ENCODE data around the gene MACROD1.

DNA sequence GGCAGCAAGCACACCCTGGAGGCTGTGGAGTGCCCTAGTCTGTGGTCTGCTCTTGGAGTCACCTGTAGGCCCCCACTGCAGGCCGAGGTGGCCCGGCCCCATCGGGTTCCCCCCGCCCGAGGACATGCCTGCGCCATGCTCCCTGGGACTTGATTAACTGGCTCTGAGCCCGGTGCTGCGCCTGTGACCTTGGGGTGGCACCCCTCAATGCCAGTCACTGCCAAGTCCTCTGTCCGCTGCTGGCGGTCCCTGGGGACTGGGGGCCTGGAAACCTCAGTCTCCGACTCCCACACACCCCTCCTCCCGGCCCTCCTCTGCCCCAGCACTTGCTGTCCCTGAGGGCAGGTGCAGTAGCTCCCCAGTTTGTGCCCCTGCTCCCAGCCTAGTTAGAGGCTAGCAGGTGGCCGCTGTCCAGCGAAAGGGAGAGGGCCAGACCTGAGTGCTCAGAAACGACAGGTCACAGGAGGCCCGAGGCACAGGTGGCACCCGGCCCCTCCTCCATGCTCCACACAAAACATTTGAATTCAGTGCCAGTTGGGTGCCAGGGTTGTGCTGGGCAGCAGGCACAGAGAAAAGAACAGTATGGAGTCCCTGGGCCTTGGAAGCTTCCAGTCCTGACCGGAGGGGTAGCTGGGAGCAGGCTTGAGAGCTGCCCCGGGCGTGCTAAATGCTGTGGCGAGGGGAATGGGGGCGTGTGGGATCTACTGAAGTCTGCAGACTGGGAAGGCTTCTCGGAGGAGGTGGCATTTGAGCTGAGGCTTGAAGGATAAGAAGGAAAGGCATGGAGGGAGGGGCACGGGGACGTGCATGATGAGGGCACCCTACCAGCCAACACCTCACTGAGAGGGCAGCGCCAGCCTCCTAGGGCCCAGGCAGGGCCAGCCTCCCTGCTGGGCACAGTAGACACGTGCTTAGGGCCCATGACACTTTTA is 146.5 kb downstream of the MACROD1 start:
- TF ChIP-seq SLC30A9 (CRISPR knock-in tag; IDR thresholded peaks at IDR 0.05) = no peak
- no peak for TF ChIP-seq SMC3 (conservative IDR thresholded peaks at IDR 0.05; ENCODE audit: insufficient read depth, low read depth, low read length)
- TF ChIP-seq PTTG1 (tag; IDR thresholded peaks at IDR 0.05; ENCODE audit: low read depth) = no peak
- TF ChIP-seq STAG1 (CRISPR knock-in tag; IDR thresholded peaks at IDR 0.05; ENCODE audit: borderline replicate concordance) = no peak
- TF ChIP-seq, protein P1, sequence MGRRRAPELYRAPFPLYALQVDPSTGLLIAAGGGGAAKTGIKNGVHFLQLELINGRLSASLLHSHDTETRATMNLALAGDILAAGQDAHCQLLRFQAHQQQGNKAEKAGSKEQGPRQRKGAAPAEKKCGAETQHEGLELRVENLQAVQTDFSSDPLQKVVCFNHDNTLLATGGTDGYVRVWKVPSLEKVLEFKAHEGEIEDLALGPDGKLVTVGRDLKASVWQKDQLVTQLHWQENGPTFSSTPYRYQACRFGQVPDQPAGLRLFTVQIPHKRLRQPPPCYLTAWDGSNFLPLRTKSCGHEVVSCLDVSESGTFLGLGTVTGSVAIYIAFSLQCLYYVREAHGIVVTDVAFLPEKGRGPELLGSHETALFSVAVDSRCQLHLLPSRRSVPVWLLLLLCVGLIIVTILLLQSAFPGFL (CRISPR knock-in tag; IDR thresholded peaks at IDR 0.05) = no peak
- TF ChIP-seq CTCF (IDR thresholded peaks at IDR 0.05 in 2 of 3, conservative IDR thresholded peaks at IDR 0.05 in 1 of 3; ENCODE audit: insufficient read depth in 2 of 3, low read depth in 1 of 3, low read length in 3 of 3) = no peak
- no peak for TF ChIP-seq NFATC3 (IDR thresholded peaks at IDR 0.05)
- TF ChIP-seq KLF10 (CRISPR knock-in tag; IDR thresholded peaks at IDR 0.05) = no peak
